A673 (cell line): ENCODE measurements around the gene KRTAP4-2. TPM values are rescaled to one million over a fixed set of nuclear protein-coding genes. Genes with fewer than 3 reads are reported as not detected.

ENCODE experiments used
- BruUV-seq: library from RNA; stranded (reverse); fragments of 400-500 nt; replicated peaks from 2 replicates; lab custom pipeline; 2021; lab: Mats Ljungman, UMichigan
- CTCF ChIA-PET: fragments of 300-600 bp; sonication (Branson Sonifier 250); formaldehyde crosslinking; loops from one replicate; lab custom pipeline; 2022; ENCODE audit warnings: antibody characterized with exemption; lab: Charles Lee
- POLR2A ChIA-PET: fragments of 300-600 bp; sonication (Branson Sonifier 250); formaldehyde crosslinking; loops from one replicate; lab custom pipeline; 2022; ENCODE audit warnings: antibody characterized with exemption; ENCODE audit not compliant: low non-redundant PET; lab: Charles Lee
- DNase-seq: peaks from one replicate; pipeline ENCODE4 v3.0.0-alpha.2; 2015; ENCODE audit warnings: low spot score
- H3K27ac ChIP-seq: fragments of 200-600 bp; sonication (generic); 2 replicates; pipeline ENCODE4 v1.5.1; 2016; ENCODE audit warnings: mixed run types, low read depth, mild to moderate bottlenecking, mixed read lengths, antibody characterized with exemption, low read length; ENCODE audit not compliant: poor library complexity, severe bottlenecking
- H3K27me3 ChIP-seq: fragments of 200-600 bp; sonication (generic); replicated peaks from 2 replicates; pipeline ENCODE4 v1.6.1; 2017; ENCODE audit warnings: mixed run types, low read depth, mild to moderate bottlenecking, mixed read lengths, antibody characterized with exemption, low read length; ENCODE audit not compliant: insufficient read depth, poor library complexity
- H3K36me3 ChIP-seq: fragments of 200-600 bp; sonication (generic); 2 replicates; pipeline ENCODE4 v1.6.1; 2016; ENCODE audit warnings: mixed run types, mild to moderate bottlenecking, mixed read lengths, antibody characterized with exemption, low read length; ENCODE audit not compliant: insufficient read depth, poor library complexity, severe bottlenecking
- H3K4me1 ChIP-seq: fragments of 200-600 bp; sonication (generic); 2 replicates; pipeline ENCODE4 v1.6.1; 2017; ENCODE audit warnings: mixed run types, mild to moderate bottlenecking, mixed read lengths, antibody characterized with exemption, low read length; ENCODE audit not compliant: insufficient read depth, poor library complexity, severe bottlenecking
- H3K4me3 ChIP-seq: fragments of 200-600 bp; sonication (generic); 2 replicates; pipeline ENCODE4 v1.5.1; 2016; ENCODE audit warnings: low read depth, mixed run types, mild to moderate bottlenecking, mixed read lengths, low read length; ENCODE audit not compliant: poor library complexity, severe bottlenecking
- H3K9me3 ChIP-seq: fragments of 200-600 bp; sonication (generic); 2 replicates; pipeline ENCODE4 v1.6.1; 2016; ENCODE audit warnings: mixed run types, low read depth, mild to moderate bottlenecking, mixed read lengths, antibody characterized with exemption, low read length; ENCODE audit not compliant: poor library complexity, severe bottlenecking
- CTCF ChIP-seq: fragments of 300-800, 200-600 bp; sonication (generic); conservative IDR thresholded peaks from 2 replicates; pipeline ENCODE4 v1.5.1; 2017; ENCODE audit warnings: low read depth, mild to moderate bottlenecking, antibody characterized with exemption, low read length, moderate library complexity, mixed read lengths
- EZH2 ChIP-seq: fragments of 200-600 bp; sonication (generic); IDR thresholded peaks from 2 replicates; pipeline ENCODE4 v1.6.1; 2017; ENCODE audit warnings: borderline replicate concordance, low read depth, mild to moderate bottlenecking, mixed read lengths, antibody characterized with exemption, low read length; ENCODE audit not compliant: poor library complexity, severe bottlenecking
- intact Hi-C: fragments of 100-400 bp; cut with micrococcal nuclease; formaldehyde crosslinking; loops from one replicate; pipeline ENCODE4 v1.10.0; 2022; ENCODE audit not compliant: unreplicated experiment
- total RNA-seq: library from RNA; stranded (reverse); gene quantifications from 2 replicates; pipeline ENCODE4 v1.2.3, GENCODE V29; 2021

Gene KRTAP4-2
- total RNA-seq, 1 experiment from 2014 or later: not detected

GRCh38 chr17:41131979-41132378 lies 46.0 kb downstream of the KRTAP4-2 start:
- no peak for DNase-seq
- ChIA-PET POLR2A (no interaction called here), CTCF (no interaction called here)
- Histone ChIP-seq H3K4me3 (no peak overlapping the region), H3K27ac (no peak overlapping the region), H3K36me3 (no peaks in the 10 kb centered on the region), H3K27me3 (no peaks in the 10 kb centered on the region), H3K9me3 (no peaks in the 10 kb centered on the region), H3K4me1 (no peaks in the 10 kb centered on the region)
- TF ChIP-seq EZH2: no peak
- TF ChIP-seq CTCF: no peak
- intact Hi-C loops: no loop called here
- BruUV-seq: no TSS peak

Other genes starting within 250 kb of the KRTAP4-2 start
- gene KRT23, start 240.6 kb downstream of the KRTAP4-2 start, total RNA-seq: not detected in 2 replicates
- not detected in 2 replicates for gene KRT39, start 211.3 kb downstream of the KRTAP4-2 start, total RNA-seq
- gene KRT40, start 193.9 kb downstream of the KRTAP4-2 start, total RNA-seq: 0.98 and 1.1 TPM in 2 replicates
- not detected in 2 replicates for gene KRTAP3-3, start 184.1 kb downstream of the KRTAP4-2 start, total RNA-seq
- not detected in 2 replicates for gene KRTAP3-2, start 178.3 kb downstream of the KRTAP4-2 start, total RNA-seq
- not detected in 2 replicates for gene KRTAP3-1, start 169.1 kb downstream of the KRTAP4-2 start, total RNA-seq
- not detected in 2 replicates for gene KRTAP1-5, start 151.0 kb downstream of the KRTAP4-2 start, total RNA-seq
- not detected in 2 replicates for gene KRTAP1-4, start 148.0 kb downstream of the KRTAP4-2 start, total RNA-seq
- not detected in 2 replicates for gene KRTAP1-3, start 143.3 kb downstream of the KRTAP4-2 start, total RNA-seq
- not detected in 2 replicates for gene KRTAP1-1, start 136.8 kb downstream of the KRTAP4-2 start, total RNA-seq
- not detected in 2 replicates for gene KRTAP2-1, start 130.9 kb downstream of the KRTAP4-2 start, total RNA-seq
- gene KRTAP2-2, start 123.0 kb downstream of the KRTAP4-2 start, total RNA-seq: not detected in 2 replicates
- not detected in 2 replicates for gene KRTAP2-3, start 118.1 kb downstream of the KRTAP4-2 start, total RNA-seq
- not detected in 2 replicates for gene KRTAP2-4, start 112.3 kb downstream of the KRTAP4-2 start, total RNA-seq
- not detected in 2 replicates for gene KRTAP4-7, start 94.1 kb downstream of the KRTAP4-2 start, total RNA-seq
- gene KRTAP4-8, start 80.1 kb downstream of the KRTAP4-2 start, total RNA-seq: not detected in 2 replicates
- gene KRTAP4-16, start 76.0 kb downstream of the KRTAP4-2 start, total RNA-seq: not detected in 2 replicates
- gene KRTAP4-9, start 72.8 kb downstream of the KRTAP4-2 start, total RNA-seq: 1.0 and 1.2 TPM in 2 replicates
- gene KRTAP4-11, start 59.8 kb downstream of the KRTAP4-2 start, total RNA-seq: not detected in 2 replicates
- gene KRTAP4-12, start 54.0 kb downstream of the KRTAP4-2 start, total RNA-seq: not detected in 2 replicates
- gene KRTAP4-6, start 37.7 kb downstream of the KRTAP4-2 start, total RNA-seq: not detected in 2 replicates
- gene KRTAP4-5, start 28.4 kb downstream of the KRTAP4-2 start, total RNA-seq: not detected in 2 replicates
- not detected in 2 replicates for gene KRTAP4-4, start 17.5 kb downstream of the KRTAP4-2 start, total RNA-seq
- gene KRTAP4-3, start 10.0 kb downstream of the KRTAP4-2 start, total RNA-seq: not detected in 2 replicates
- gene KRTAP4-1, start 6.7 kb upstream of the KRTAP4-2 start, total RNA-seq: not detected in 2 replicates
- gene KRTAP9-1, start 11.7 kb upstream of the KRTAP4-2 start, total RNA-seq: not detected in 2 replicates
- not detected in 2 replicates for gene KRTAP9-2, start 48.4 kb upstream of the KRTAP4-2 start, total RNA-seq
- gene KRTAP9-3, start 54.2 kb upstream of the KRTAP4-2 start, total RNA-seq: not detected in 2 replicates
- not detected in 2 replicates for gene KRTAP9-8, start 59.8 kb upstream of the KRTAP4-2 start, total RNA-seq
- gene KRTAP9-4, start 71.5 kb upstream of the KRTAP4-2 start, total RNA-seq: not detected in 2 replicates
- not detected in 2 replicates for gene KRTAP9-9, start 77.2 kb upstream of the KRTAP4-2 start, total RNA-seq
- not detected in 2 replicates for gene KRTAP9-6, start 87.2 kb upstream of the KRTAP4-2 start, total RNA-seq
- gene KRTAP9-7, start 97.5 kb upstream of the KRTAP4-2 start, total RNA-seq: not detected in 2 replicates
- gene KRTAP29-1, start 124.6 kb upstream of the KRTAP4-2 start, total RNA-seq: not detected in 2 replicates
- not detected in 2 replicates for gene KRTAP16-1, start 131.1 kb upstream of the KRTAP4-2 start, total RNA-seq
- not detected in 2 replicates for gene KRTAP17-1, start 137.5 kb upstream of the KRTAP4-2 start, total RNA-seq
- not detected in 2 replicates for gene KRT33A, start 172.6 kb upstream of the KRTAP4-2 start, total RNA-seq
- not detected in 2 replicates for gene KRT33B, start 191.6 kb upstream of the KRTAP4-2 start, total RNA-seq
- gene KRT34, start 204.1 kb upstream of the KRTAP4-2 start, total RNA-seq: not detected in 2 replicates
- gene KRT31, start 219.4 kb upstream of the KRTAP4-2 start, total RNA-seq: not detected in 2 replicates
- not detected in 2 replicates for gene KRT37, start 246.4 kb upstream of the KRTAP4-2 start, total RNA-seq